GM12875 (cell line): ENCODE measurements around the gene COG5.
"Not testable (repeated sequence)": the region's sequence is repeated elsewhere in the genome, so short reads cannot be mapped to it uniquely, and the experiment has no call there.

ENCODE experiments used
- H3K4me3 ChIP-seq: one replicate; pipeline ENCODE4 v1.5.1; 2011; ENCODE audit warnings: low read depth, low read length, control low read depth
- CTCF ChIP-seq: IDR thresholded peaks from 2 replicates; pipeline ENCODE4 v1.5.1; 2011; ENCODE audit warnings: low read depth, mild to moderate bottlenecking, control low read depth, inconsistent platforms, low read length, moderate library complexity, borderline replicate concordance; ENCODE audit not compliant: insufficient read depth

COG5 gene

DNA sequence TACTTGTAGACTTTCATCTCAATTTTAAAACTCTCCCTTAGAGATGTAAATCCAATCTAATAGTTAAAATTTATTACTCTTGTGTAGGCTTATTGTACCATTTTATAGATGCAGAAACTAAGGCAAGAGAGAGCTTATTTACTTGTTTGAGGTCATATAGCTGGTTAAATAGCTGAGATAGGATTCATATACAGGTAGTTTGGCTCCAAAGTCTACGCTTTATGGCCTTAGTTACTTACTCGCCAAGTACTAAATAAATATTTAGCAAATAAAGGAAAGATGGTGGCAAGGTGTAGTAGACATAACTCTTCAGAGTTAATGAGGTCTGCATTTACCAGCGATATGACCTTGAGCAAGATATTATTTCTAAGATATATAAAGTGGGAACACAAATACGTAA lies 308.1 kb downstream of the COG5 start:
- no peak for TF ChIP-seq CTCF
- no peak overlapping the region for H3K4me3 ChIP-seq

GRCh38 chr7:107254398-107254985 lies 309.2 kb downstream of the COG5 start:
- TF ChIP-seq CTCF = no peak
- H3K4me3 ChIP-seq = no peak overlapping the region

DNA sequence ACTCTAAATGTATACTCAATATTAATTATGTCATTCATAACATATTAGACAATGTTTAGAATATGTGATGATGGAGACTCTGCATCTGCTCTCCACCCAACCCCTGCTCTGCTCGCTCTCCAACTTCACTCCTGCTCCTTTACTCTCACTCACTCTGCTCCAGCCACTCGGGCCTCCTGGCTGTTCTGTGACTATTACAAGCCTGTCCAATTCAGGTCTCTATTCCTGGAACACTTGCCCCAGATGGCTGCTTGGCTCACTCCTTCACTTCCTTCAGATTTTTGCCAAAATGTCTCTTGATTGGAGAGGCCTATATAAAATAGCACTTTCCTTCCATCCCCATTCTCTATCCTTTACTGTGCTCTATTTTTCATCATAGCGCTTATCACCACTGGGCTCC lies 310.1 kb downstream of the COG5 start:
- no peak overlapping the region for H3K4me3 ChIP-seq

DNA sequence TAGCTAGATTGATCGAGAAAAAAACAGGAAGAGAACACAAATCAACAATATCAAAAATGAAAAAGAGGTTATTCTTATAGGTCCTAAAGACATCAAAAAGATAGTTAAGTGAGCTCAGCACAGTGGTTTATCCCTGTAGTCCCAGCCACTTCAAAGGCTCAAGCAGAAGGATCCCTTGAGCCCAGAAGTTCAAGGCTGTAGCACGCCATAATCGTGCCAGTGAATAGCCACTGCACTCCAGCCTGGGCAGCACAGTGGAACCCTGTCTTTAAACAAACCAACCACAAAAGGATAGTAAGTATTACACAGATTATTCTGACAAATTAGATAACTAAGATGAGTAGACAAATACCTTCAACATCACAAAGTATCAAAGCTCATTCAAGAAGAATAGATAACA lies 311.8 kb downstream of the COG5 start:
- TF ChIP-seq CTCF = no peak
- H3K4me3 ChIP-seq = no peak overlapping the region

More for the DNA sequence above, 310.1 kb downstream of the COG5 start:
- TF ChIP-seq CTCF = no peak

GRCh38 chr7:107248551-107249316 lies 315.0 kb downstream of the COG5 start:
- no peak for TF ChIP-seq CTCF
- H3K4me3 ChIP-seq = no peak overlapping the region

GRCh38 chr7:107246836-107247235 lies 316.9 kb downstream of the COG5 start:
- not testable (repeated sequence) for H3K4me3 ChIP-seq

DNA sequence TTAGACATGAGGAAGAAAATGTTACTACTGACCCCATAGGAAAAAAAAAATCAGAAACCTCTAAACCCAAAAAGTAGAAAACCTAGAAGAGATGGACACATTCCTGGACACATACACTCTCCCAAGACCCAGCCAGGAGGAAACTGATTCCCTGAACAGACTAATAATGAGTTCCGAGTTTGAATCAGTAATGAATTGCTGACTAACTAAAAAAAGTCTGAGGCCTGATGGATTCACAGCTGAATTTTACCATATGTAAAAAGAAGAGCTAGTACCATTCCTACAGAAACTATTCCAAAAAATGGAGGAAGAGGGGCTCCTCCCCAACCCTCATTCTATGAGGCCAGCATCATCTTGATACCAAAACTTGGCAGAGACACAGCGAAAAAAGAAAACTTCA lies 319.1 kb downstream of the COG5 start:
- no peak for TF ChIP-seq CTCF
- H3K4me3 ChIP-seq = no peak overlapping the region
